GM21528 (cell line): ENCODE data around the gene ITGB6.

Source experiments
- ATAC-seq: cut with Tn5 transposase; IDR thresholded peaks from one replicate; pipeline ENCODE4 v1.9.1; 2021; ENCODE audit warnings: mild to moderate bottlenecking, moderate library complexity; ENCODE audit not compliant: unreplicated experiment, low FRiP score

Gene ITGB6

GRCh38 chr2:160055726-160056108 is 144.4 kb downstream of the ITGB6 start:
- no peak for ATAC-seq

GRCh38 chr2:160054984-160055725 is 144.9 kb downstream of the ITGB6 start:
- ATAC-seq = no peak

- ATAC-seq = no peak
Observed at GRCh38 chr2:160053946-160054345, 146.1 kb downstream of the ITGB6 start.

DNA sequence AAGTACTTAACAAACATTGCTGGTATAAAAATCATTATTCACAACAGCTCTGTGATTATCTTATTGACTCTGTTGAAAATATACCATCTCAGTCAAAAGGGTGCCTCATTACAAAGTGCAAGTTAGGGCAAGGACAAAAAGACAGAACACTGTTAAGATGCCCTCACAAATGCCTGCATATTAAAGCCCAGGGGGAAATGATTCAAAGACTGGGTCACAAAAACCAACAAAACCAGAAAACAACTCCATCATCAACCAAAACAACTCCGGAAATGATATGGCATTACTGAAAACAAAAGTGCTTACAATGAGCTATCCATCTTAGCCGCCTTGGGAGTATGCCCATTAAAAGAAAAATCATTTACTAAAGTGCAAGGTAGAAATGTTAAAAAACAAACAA is 147.5 kb downstream of the ITGB6 start:
- no peak for ATAC-seq

DNA sequence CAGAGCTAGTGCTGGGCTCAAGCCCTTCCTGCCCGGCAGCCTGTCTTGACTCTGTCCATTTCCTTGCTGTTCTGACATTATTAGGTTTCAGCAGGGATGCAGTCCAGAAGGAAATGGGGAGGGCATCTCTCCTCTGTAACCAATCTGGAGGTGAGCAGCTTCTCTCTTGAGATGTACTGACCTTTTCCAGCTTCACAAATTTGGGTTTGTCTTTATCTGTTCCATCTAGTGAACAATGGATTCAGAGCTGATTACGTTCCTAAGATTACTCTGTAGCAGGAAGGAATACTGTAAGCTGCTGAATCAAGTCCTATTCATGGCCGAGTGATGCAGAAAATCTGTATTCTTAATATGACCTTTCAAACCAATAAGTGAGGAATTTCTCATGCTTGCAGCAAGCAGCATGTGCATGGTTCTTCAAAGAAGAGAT is 148.7 kb downstream of the ITGB6 start:
- no peak for ATAC-seq

GRCh38 chr2:160050147-160050546 is 149.9 kb downstream of the ITGB6 start:
- no peak for ATAC-seq
